GM12872 (cell line): Measurements from ENCODE around the gene GPR137C.

Experiments used
- CTCF ChIP-seq: IDR thresholded peaks from 3 replicates; pipeline ENCODE4 v1.5.1; 2011; ENCODE audit warnings: low read depth, mild to moderate bottlenecking, low read length, moderate library complexity; ENCODE audit not compliant: insufficient read depth

Gene GPR137C

GRCh38 chr14:52641745-52642144 is 89.1 kb downstream of the GPR137C start:
- no peak for TF ChIP-seq CTCF

DNA sequence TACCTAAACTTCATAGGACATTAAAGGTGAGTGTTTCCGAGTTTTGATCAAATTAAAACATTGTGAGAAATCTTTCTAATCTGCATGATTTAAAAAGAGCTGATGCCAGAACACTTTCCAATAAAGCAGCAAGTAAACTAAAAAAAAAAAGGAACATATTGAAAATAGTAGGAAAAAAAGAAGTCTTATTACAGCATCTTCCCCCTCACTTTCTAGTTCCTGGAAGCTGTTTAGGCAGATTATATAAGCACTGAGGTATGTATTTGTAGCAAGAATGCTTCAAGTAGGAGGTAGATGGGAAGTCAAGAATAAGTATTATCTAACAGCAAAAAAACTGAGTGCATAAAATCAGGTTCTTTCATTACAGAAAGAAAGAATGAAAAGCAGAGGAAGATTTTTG is 96.9 kb downstream of the GPR137C start:
- no peak for TF ChIP-seq CTCF

DNA sequence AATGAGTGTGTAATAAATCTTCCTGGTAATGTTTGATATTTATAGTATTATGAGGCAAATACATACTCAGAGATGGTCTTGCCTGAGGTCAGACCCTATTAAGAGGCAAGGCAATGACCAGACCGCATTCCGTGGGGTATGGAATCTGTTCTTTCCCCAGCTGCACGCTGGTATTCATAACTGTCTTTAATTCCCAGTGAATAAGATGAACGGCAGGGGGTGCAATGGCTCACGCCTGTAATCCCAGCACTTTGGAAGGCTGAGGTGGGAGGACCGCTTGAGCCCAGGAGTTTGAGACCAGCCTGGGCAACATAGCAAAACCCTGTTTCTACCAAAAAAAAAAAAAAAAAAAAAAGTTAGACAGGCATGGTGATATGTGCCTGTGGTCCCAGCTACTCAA is 98.1 kb downstream of the GPR137C start:
- no peak for TF ChIP-seq CTCF

DNA sequence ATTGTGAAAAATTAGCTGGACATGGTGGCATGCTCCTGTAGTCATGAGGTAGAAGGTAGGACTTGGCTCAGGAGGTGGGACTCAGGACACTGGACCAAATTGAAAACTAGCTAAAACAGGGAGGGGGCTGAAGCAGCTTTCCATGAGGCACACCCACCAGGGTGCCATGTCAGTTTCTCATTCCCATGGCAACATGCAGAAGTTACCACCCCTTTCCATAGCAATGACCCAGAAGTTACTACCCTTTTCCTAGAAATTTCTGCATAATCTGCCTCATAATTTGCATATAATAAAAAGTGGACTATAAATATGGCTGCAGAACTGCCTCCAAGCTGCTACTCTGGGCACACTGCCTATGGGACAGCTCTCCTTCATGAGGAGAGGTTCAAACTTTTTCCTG is 104.3 kb downstream of the GPR137C start:
- no peak for TF ChIP-seq CTCF

DNA sequence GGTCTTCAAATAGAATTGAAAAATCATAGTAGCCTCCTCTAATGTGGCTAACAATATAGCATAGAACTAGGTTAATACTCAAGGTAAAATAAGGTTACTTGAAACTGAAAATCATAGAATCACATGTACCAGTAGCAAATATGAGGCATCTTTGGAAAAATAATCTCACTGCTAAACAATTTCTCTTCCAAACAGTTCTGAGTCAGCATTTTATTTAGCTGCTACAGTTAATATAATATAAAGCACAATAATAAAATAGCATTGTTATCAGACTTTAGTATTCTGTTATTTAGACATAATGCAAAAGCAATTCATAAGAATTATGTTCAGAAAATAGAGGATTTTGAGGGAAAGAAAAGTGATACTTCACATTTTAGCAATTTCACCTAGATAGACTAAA is 107.7 kb downstream of the GPR137C start:
- no peak for TF ChIP-seq CTCF

DNA sequence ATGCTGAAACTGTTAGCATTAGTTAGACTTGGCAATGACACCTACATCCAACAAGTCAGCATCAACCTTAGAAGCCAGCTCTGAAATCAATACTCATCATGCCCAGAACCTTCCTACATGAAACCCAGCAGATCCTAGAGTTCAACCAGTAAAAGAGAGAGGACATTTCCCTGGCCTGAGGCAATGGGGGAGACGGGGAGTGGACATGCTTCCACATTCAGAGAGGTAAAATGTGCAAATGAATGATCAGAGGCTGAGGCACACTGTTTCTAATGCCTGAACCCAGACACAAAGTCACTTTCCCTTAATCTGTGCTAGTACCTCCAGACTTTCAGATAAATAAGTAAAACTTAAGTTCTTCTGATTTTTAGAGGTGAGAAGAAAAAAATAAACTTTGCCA is 108.2 kb downstream of the GPR137C start:
- TF ChIP-seq CTCF, result no peak

DNA sequence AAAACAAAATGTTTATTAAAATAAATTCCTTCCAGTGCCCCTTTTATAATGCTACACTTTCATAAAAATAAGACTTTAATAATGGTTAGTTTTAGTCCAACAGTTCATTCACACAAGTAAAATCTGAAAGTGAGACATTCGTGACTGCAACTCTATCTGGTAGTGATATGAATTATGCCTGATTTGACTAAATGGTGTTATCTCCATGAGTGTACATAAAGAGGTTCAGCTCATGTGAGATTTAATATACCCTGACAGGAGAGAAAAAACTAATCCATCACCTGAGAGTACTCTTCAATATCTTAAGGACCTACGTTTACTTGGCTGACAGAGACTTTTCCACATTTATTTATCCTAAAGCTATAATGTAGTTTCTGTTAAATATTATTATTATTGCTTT is 108.7 kb downstream of the GPR137C start:
- no peak for TF ChIP-seq CTCF

GRCh38 chr14:52663850-52664249 is 111.2 kb downstream of the GPR137C start:
- no peak for TF ChIP-seq CTCF
